BE2C (cell line): ENCODE measurements around the gene GSTO2.

Source experiments
- DNase-seq: peaks from one replicate; pipeline ENCODE4 v3.0.0-alpha.2; 2020
- H3K27me3 ChIP-seq: fragments of 250-450 bp; sonication (Bioruptor Pico); 2 replicates; pipeline ENCODE4 v1.5.1; 2020; ENCODE audit warnings: mild to moderate bottlenecking
- H3K36me3 ChIP-seq: fragments of 250-450 bp; sonication (Bioruptor Pico); 2 replicates; pipeline ENCODE4 v1.5.1; 2020; ENCODE audit warnings: mild to moderate bottlenecking
- H3K4me1 ChIP-seq: fragments of 250-450 bp; sonication (Bioruptor Pico); 2 replicates; pipeline ENCODE4 v1.5.1; 2020
- H3K4me3 ChIP-seq: 2 replicates; pipeline ENCODE4 v1.5.1; 2011; ENCODE audit warnings: low read depth, low read length
- H3K9me3 ChIP-seq: fragments of 250-450 bp; sonication (Bioruptor Pico); 2 replicates; pipeline ENCODE4 v1.5.1; 2020
- TF ChIP-seq, protein P1 (sequence below): IDR thresholded peaks from 2 replicates; pipeline ENCODE4 v1.5.1; 2012; ENCODE audit warnings: mild to moderate bottlenecking, low read depth, low read length

Gene GSTO2

DNA sequence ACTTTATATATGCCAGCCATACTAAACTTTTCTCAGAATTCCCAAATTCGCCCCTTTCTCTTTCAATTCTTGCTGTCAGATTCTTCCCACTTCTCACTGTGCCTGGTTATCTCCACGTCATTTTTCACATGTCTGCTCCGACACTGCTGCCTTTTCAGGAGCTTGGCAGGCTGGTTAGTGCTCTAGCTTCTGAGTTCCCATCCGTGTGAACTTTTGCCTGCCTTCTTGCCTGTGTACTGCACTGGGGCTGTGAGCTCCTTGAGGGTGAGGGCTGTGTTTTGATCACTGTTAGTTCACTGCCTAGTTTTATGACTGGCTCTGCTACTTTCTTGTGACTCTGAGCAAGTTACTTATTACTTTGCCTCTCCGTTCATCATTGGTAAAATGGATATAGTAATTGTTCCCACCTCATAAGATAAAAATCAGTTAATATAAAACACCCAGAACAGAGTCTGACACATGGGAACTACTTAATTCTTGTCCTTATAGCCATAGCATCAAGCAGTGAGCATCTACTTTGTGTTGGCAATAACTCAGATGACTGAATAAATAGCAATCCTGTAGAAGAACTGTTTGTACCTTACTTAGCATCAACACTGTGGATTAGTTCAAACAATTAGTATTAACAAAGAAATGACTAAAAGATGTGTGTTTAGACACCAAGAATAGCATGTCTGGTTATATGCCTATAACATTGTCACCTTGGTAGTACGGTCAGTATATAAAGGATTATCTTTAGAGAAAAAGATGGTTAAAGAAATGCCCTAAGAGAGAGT lies 8.8 kb upstream of the GSTO2 start:
- no peak overlapping the region for H3K4me3 ChIP-seq
- no peaks in the 10 kb centered on the region; the same call in 1 of the 2 replicates for H3K4me1 ChIP-seq
- no peaks in the 10 kb centered on the region for H3K9me3 ChIP-seq
- TF ChIP-seq, protein P1, sequence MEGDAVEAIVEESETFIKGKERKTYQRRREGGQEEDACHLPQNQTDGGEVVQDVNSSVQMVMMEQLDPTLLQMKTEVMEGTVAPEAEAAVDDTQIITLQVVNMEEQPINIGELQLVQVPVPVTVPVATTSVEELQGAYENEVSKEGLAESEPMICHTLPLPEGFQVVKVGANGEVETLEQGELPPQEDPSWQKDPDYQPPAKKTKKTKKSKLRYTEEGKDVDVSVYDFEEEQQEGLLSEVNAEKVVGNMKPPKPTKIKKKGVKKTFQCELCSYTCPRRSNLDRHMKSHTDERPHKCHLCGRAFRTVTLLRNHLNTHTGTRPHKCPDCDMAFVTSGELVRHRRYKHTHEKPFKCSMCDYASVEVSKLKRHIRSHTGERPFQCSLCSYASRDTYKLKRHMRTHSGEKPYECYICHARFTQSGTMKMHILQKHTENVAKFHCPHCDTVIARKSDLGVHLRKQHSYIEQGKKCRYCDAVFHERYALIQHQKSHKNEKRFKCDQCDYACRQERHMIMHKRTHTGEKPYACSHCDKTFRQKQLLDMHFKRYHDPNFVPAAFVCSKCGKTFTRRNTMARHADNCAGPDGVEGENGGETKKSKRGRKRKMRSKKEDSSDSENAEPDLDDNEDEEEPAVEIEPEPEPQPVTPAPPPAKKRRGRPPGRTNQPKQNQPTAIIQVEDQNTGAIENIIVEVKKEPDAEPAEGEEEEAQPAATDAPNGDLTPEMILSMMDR: no peak
- DNase-seq: no peak
- H3K36me3 ChIP-seq: peaks cover 51% of the 10 kb centered on the region
- H3K27me3 ChIP-seq: no peaks in the 10 kb centered on the region

DNA sequence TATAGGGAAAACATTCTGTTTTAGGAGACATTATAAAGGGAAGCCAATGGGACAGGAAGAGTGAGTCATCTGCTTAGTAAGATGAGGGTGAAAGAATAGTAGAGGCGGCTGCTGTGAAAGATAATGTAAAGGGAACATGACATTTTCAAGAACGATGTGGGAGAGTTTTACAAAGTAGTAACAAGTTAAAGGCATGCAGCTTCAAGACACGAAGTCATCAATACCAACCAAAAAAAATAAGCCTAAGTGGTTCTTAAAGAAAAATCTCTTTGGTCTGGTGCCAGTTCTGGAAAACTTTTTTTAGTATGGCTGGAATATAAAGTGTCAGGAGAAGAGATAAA lies 8.2 kb upstream of the GSTO2 start:
- Histone ChIP-seq H3K9me3 (no peaks in the 10 kb centered on the region), H3K36me3 (peaks cover 55% of the 10 kb centered on the region), H3K4me1 (no peaks in the 10 kb centered on the region; the same call in 1 of the 2 replicates), H3K4me3 (no peak overlapping the region), H3K27me3 (no peaks in the 10 kb centered on the region)
- TF ChIP-seq, protein P1: no peak
- no peak for DNase-seq

DNA sequence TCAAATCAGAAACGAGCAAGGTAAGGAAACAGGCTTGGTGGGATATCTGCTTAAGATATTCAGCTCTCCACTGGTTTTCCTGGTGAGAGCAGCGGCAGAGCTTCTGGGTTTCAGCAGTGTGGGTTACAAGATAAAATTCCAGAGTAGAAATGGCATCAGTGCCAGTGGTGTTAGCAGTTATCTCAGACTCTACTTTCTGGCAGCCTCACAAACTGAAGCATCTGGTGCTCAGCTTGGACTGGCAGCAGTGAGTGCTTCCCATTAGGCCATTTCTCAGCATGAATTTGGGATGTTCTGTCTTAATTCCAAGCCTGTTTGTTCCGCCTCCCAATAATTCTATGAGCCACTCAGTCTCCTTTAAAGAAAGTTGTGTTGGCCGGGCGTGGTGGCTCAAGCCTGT lies 6.9 kb upstream of the GSTO2 start:
- Histone ChIP-seq H3K4me1 (no peaks in the 10 kb centered on the region), H3K4me3 (no peak overlapping the region), H3K9me3 (no peaks in the 10 kb centered on the region), H3K36me3 (peaks cover 59% of the 10 kb centered on the region), H3K27me3 (no peaks in the 10 kb centered on the region)
- TF ChIP-seq, protein P1: no peak
- DNase-seq: no peak

DNA sequence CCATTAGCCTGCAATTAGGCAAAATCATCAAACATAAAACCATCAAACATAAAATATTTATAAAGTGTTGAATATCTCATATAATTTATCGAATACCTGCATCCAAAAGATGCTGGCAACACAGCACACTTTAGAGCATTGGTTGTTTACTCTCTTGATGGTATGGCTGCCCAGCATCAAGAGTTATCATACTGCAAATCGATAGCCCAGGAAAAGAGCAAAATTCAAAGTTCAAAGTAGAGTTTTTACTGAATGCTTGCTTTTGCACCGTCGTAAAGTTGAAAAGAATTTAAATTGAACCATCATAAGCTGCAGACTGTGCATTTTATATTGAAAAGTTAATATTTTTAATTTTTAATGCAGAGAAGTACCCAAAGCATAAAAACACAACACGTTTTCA lies 4.2 kb upstream of the GSTO2 start:
- TF ChIP-seq, protein P1: no peak
- no peaks in the 10 kb centered on the region for H3K27me3 ChIP-seq
- H3K9me3 ChIP-seq: no peaks in the 10 kb centered on the region

DNA sequence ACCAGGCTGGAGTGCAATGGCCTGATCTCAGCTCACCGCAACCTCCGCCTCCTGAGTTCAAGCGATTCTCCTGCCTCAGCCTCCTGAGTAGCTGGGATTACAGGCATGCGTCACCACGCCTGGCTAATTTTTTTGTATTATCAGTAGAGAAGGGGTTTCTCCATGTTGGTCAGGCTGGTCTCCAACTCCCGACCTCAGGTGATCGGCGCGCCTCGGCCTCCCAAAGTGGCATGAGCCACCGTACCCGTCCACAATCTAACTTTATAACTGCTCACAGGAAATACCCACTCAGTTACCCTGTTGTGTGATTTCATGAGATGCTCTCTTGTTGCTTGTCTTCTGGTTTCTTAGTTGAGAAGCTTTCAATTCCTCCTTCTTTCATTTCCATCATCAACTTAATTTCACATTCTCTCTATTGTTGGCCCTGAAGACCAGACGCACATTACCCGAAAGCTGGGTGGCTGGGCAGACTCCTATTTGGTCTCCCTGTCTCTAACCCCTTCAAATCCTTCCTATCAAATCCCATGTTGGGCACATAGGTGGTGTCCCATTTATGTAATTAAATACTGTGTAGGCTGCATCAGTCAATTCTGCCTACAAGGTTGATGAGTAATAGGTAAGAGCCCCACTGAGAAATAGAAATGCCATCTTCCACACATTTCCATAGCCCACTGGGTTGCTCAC lies 1.1 kb upstream of the GSTO2 start:
- no peak for DNase-seq
- Histone ChIP-seq H3K4me1 (no peaks in the 10 kb centered on the region; the same call in 1 of the 2 replicates), H3K9me3 (no peaks in the 10 kb centered on the region), H3K4me3 (peak overlapping the region; percentile 93), H3K27me3 (no peaks in the 10 kb centered on the region), H3K36me3 (peaks cover 30% of the 10 kb centered on the region)
- TF ChIP-seq, protein P1: no peak

More for the DNA sequence above, 4.2 kb upstream of the GSTO2 start:
- Histone ChIP-seq H3K4me1 (no peaks in the 10 kb centered on the region; the same call in 1 of the 2 replicates), H3K4me3 (no peak overlapping the region), H3K36me3 (peaks cover 47% of the 10 kb centered on the region)
- DNase-seq: no peak

DNA sequence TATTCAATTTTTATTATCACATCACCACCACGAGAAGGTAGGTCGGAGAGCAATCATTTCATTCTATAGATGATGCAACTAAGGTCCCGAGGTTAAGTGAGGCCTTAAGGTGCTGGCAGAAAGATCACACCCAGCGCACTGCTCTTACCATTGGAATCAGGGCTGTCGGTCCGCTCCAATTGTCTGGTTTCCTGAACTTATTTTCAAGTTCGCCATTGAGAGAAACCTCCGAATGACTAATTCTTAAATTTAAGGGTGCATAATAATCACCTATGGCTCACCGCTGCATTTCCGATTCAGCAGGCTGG lies 625 bp upstream of the GSTO2 start:
- Histone ChIP-seq H3K36me3 (peaks cover 26% of the 10 kb centered on the region), H3K27me3 (no peaks in the 10 kb centered on the region)

More for the DNA sequence above, 625 bp upstream of the GSTO2 start:
- no peaks in the 10 kb centered on the region for H3K9me3 ChIP-seq
- DNase-seq: no peak
- TF ChIP-seq, protein P1: no peak
- peak overlapping the region; percentile 93 for H3K4me3 ChIP-seq
- no peaks in the 10 kb centered on the region; the same call in 1 of the 2 replicates for H3K4me1 ChIP-seq
